ENCODE measurements around the gene RCOR1. TPM values are rescaled to one million over a fixed set of nuclear protein-coding genes. Genes with fewer than 3 reads are reported as not detected.

The RCOR1 gene
- polyA plus RNA-seq, 2 of the 4 experiments (the other 2 are of a cell fraction) = 17.7 to 24.7 TPM

GRCh38 chr14:102768223-102769048 is 176.0 kb downstream of the RCOR1 start:
- ChIA-PET POLR2A (no interaction called here), CTCF (no interaction called here)
- no peak for DNase-seq (ENCODE audit: low read depth in 1 of 2, low spot score in 1 of 2)
- H3K27ac ChIP-seq = no peak overlapping the region
- no peak overlapping the region for H3K4me3 ChIP-seq
- H3K4me2 ChIP-seq = no peak overlapping the region
- FAIRE-seq = no peak
- TF ChIP-seq BHLHE40 (IDR thresholded peaks at IDR 0.05; ENCODE audit: low read depth, low read length) = no peak
- TF ChIP-seq MYC (IDR thresholded peaks at IDR 0.05; ENCODE audit: borderline replicate concordance, low read length) = no peak
- TF ChIP-seq CEBPB (IDR thresholded peaks at IDR 0.05) = no peak
- TF ChIP-seq RFX5 (IDR thresholded peaks at IDR 0.05) = no peak
- no peak for TF ChIP-seq E2F6 (IDR thresholded peaks at IDR 0.05; ENCODE audit: borderline replicate concordance, low read depth)
- TF ChIP-seq CBX2 (IDR thresholded peaks at IDR 0.05; ENCODE audit: borderline replicate concordance, low read depth) = no peak
- no peak for TF ChIP-seq EP300 (IDR thresholded peaks at IDR 0.05)
- WGBS (ENCODE audit: missing lambda C conversion rate) = 69% methylated on average over 19 of the region's 19 CpGs
- peak in 1 of 2 experiments; percentile 35; a peak in 3 of 6 replicates for ATAC-seq
- H3K9me3 ChIP-seq = no peaks in the 10 kb centered on the region
- H3K4me1 ChIP-seq = no peaks in the 10 kb centered on the region

- DNase-seq (ENCODE audit: low read depth in 1 of 2, low spot score in 1 of 2) = no peak
- no peak for FAIRE-seq
- 83% methylated on average over 4 of the region's 4 CpGs for WGBS (ENCODE audit: missing lambda C conversion rate)
- Histone ChIP-seq H3K4me3 (no peak overlapping the region), H3K4me2 (no peak overlapping the region), H3K9me3 (no peaks in the 10 kb centered on the region), H3K27ac (no peak overlapping the region), H3K4me1 (no peaks in the 10 kb centered on the region)
- peak in 1 of 2 experiments; percentile 46; a peak in 3 of 6 replicates for ATAC-seq
- no peak for TF ChIP-seq HOXB13 (CRISPR knock-in tag; IDR thresholded peaks at IDR 0.05; ENCODE audit: low read depth)
- no peak for TF ChIP-seq RNF2 (IDR thresholded peaks at IDR 0.05; ENCODE audit: borderline replicate concordance, low read depth)
- no peak for TF ChIP-seq ZNF302 (CRISPR knock-in tag; IDR thresholded peaks at IDR 0.05)
- TF ChIP-seq RFX5 (IDR thresholded peaks at IDR 0.05) = no peak
- no peak for TF ChIP-seq KDM1A (IDR thresholded peaks at IDR 0.05; ENCODE audit: low read depth)
- ChIA-PET POLR2A (no interaction called here), CTCF (no interaction called here)
Observed at GRCh38 chr14:102769049-102769327, 176.5 kb downstream of the RCOR1 start.

- ChIA-PET CTCF (interaction anchor here (0.7 to 1.8 kb wide), 2 partner anchors 76 to 332 kb away, joined by 4 to 6 read pairs; no protein-coding TSS in a partner anchor), POLR2A (no interaction called here)
- H3K4me1 ChIP-seq = peaks cover 8% of the 10 kb centered on the region
- ATAC-seq = no peak
- no peak overlapping the region for H3K4me2 ChIP-seq
- no peaks in the 10 kb centered on the region for H3K9me3 ChIP-seq
- no peak for TF ChIP-seq HDAC2 (IDR thresholded peaks at IDR 0.05)
- TF ChIP-seq RFX5 (IDR thresholded peaks at IDR 0.05) = no peak
- no peak for TF ChIP-seq SMC3 (IDR thresholded peaks at IDR 0.05)
- TF ChIP-seq EP300 (IDR thresholded peaks at IDR 0.05) = no peak
- TF ChIP-seq NPAS2 (CRISPR knock-in tag; IDR thresholded peaks at IDR 0.05; ENCODE audit: borderline replicate concordance) = no peak
- no peak for TF ChIP-seq MYC (IDR thresholded peaks at IDR 0.05; ENCODE audit: borderline replicate concordance, low read length)
- TF ChIP-seq ATOH8 (CRISPR knock-in tag; IDR thresholded peaks at IDR 0.05; ENCODE audit: low read depth) = no peak
- TF ChIP-seq MAZ (IDR thresholded peaks at IDR 0.05; ENCODE audit: borderline replicate concordance, low read depth, low read length) = no peak
- no peak for TF ChIP-seq RNF2 (IDR thresholded peaks at IDR 0.05; ENCODE audit: borderline replicate concordance, low read depth)
- no peak for TF ChIP-seq JUNB (IDR thresholded peaks at IDR 0.05)
- H3K27ac ChIP-seq = no peak overlapping the region
- no peak overlapping the region for H3K4me3 ChIP-seq
- no peak for FAIRE-seq
- no peak for DNase-seq (ENCODE audit: low read depth in 1 of 2, low spot score in 1 of 2)
- 76% methylated on average over 32 of the region's 32 CpGs for WGBS (ENCODE audit: missing lambda C conversion rate)
Observed at GRCh38 chr14:102770147-102771123, 178.0 kb downstream of the RCOR1 start.

Measured in A549 (cell line).